GM12878 (cell line): ENCODE data around the gene ITFG1.

ENCODE experiments used
- CEBPB ChIP-seq, 2 experiments: fragments of 150-350 bp in 1 of 2; IDR thresholded peaks; 2 replicates each; pipeline ENCODE4 v1.6.1; 2012 to 2014; ENCODE audit warnings: low read depth in 2 of 2, low read length in 2 of 2, borderline replicate concordance in 1 of 2, inconsistent platforms in 1 of 2
- CHD1 ChIP-seq: IDR thresholded peaks from 2 replicates; pipeline ENCODE4 v1.6.1; 2012; ENCODE audit warnings: low read depth, low read length, improper control_type of control experiment
- EZH2 ChIP-seq: IDR thresholded peaks from 2 replicates; pipeline ENCODE4 v1.6.1; 2012; ENCODE audit warnings: low read depth, mild to moderate bottlenecking, control low read depth, inconsistent platforms, low read length, borderline replicate concordance; ENCODE audit not compliant: control insufficient read depth
- JUND ChIP-seq: IDR thresholded peaks from 2 replicates; pipeline ENCODE4 v1.6.1; 2012; ENCODE audit warnings: low read depth, mild to moderate bottlenecking, low read length, improper control_type of control experiment, moderate library complexity
- LARP7 ChIP-seq: fragments of 450-650 bp; IDR thresholded peaks from 2 replicates; pipeline ENCODE4 v1.6.1; 2017; ENCODE audit warnings: mild to moderate bottlenecking
- MTA2 ChIP-seq: fragments of 450-650 bp; IDR thresholded peaks from 2 replicates; pipeline ENCODE4 v1.6.1; 2016; ENCODE audit warnings: low read depth, mild to moderate bottlenecking, moderate library complexity
- POLR2AphosphoS5 ChIP-seq: IDR thresholded peaks from 2 replicates; pipeline ENCODE4 v1.6.1; 2011; ENCODE audit warnings: mild to moderate bottlenecking, low read length, inconsistent platforms
- TCF12 ChIP-seq: IDR thresholded peaks from 2 replicates; pipeline ENCODE4 v1.6.1; 2011; ENCODE audit warnings: low read depth, mild to moderate bottlenecking, low read length
- ZNF274 ChIP-seq: IDR thresholded peaks from one replicate; pipeline ENCODE4 v1.8.0; 2011; ENCODE audit not compliant: insufficient read length, insufficient read depth
- TF ChIP-seq, protein P1 (sequence below), 3 experiments: IDR thresholded peaks in 2 of 3; conservative IDR thresholded peaks in 1 of 3; 2 replicates each; pipeline ENCODE4 v1.5.1; 2011; ENCODE audit warnings: low read depth in 3 of 3, low read length in 3 of 3, mild to moderate bottlenecking in 3 of 3, control low read depth in 2 of 3, moderate library complexity in 2 of 3, inconsistent platforms in 1 of 3, mixed read lengths in 1 of 3; ENCODE audit not compliant: control insufficient read depth in 2 of 3, insufficient read depth in 1 of 3; ENCODE audit errors: extremely low read depth in 1 of 3
- TF ChIP-seq, protein P2 (sequence below): IDR thresholded peaks from 2 replicates; pipeline ENCODE4 v1.6.1; 2012; ENCODE audit warnings: low read depth, low read length, improper control_type of control experiment
- TF ChIP-seq, protein P3 (sequence below): IDR thresholded peaks from 2 replicates; pipeline ENCODE4 v1.6.1; 2012; ENCODE audit warnings: low read length, inconsistent platforms

- TF ChIP-seq TCF12 (no peak), POLR2AphosphoS5 (no peak), JUND (no peak), EZH2 (no peak), LARP7 (no peak), MTA2 (no peak), CEBPB (IDR thresholded peaks at IDR 0.05; ENCODE audit: borderline replicate concordance in 1 of 2, low read depth in 2 of 2, low read length in 2 of 2) (no peak), CHD1 (no peak), ZNF274 (no peak)
- TF ChIP-seq, protein P1, sequence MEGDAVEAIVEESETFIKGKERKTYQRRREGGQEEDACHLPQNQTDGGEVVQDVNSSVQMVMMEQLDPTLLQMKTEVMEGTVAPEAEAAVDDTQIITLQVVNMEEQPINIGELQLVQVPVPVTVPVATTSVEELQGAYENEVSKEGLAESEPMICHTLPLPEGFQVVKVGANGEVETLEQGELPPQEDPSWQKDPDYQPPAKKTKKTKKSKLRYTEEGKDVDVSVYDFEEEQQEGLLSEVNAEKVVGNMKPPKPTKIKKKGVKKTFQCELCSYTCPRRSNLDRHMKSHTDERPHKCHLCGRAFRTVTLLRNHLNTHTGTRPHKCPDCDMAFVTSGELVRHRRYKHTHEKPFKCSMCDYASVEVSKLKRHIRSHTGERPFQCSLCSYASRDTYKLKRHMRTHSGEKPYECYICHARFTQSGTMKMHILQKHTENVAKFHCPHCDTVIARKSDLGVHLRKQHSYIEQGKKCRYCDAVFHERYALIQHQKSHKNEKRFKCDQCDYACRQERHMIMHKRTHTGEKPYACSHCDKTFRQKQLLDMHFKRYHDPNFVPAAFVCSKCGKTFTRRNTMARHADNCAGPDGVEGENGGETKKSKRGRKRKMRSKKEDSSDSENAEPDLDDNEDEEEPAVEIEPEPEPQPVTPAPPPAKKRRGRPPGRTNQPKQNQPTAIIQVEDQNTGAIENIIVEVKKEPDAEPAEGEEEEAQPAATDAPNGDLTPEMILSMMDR (IDR thresholded peaks at IDR 0.05 in 2 of 3, conservative IDR thresholded peaks at IDR 0.05 in 1 of 3; ENCODE audit: control insufficient read depth in 2 of 3, extremely low read depth in 1 of 3, insufficient read depth in 1 of 3, low read depth in 3 of 3, low read length in 3 of 3) = no peak
- TF ChIP-seq, protein P2, sequence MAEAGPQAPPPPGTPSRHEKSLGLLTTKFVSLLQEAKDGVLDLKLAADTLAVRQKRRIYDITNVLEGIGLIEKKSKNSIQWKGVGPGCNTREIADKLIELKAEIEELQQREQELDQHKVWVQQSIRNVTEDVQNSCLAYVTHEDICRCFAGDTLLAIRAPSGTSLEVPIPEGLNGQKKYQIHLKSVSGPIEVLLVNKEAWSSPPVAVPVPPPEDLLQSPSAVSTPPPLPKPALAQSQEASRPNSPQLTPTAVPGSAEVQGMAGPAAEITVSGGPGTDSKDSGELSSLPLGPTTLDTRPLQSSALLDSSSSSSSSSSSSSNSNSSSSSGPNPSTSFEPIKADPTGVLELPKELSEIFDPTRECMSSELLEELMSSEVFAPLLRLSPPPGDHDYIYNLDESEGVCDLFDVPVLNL = no peak
- TF ChIP-seq, protein P3, sequence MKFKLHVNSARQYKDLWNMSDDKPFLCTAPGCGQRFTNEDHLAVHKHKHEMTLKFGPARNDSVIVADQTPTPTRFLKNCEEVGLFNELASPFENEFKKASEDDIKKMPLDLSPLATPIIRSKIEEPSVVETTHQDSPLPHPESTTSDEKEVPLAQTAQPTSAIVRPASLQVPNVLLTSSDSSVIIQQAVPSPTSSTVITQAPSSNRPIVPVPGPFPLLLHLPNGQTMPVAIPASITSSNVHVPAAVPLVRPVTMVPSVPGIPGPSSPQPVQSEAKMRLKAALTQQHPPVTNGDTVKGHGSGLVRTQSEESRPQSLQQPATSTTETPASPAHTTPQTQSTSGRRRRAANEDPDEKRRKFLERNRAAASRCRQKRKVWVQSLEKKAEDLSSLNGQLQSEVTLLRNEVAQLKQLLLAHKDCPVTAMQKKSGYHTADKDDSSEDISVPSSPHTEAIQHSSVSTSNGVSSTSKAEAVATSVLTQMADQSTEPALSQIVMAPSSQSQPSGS = no peak
Measured at GRCh38 chr16:47481698-47482374, 21.0 kb upstream of the ITFG1 start.
